HG02571 (cell line): ENCODE data around the gene DHRS12.

ENCODE experiments used
- ATAC-seq: cut with Tn5 transposase; IDR thresholded peaks from one replicate; pipeline ENCODE4 v1.9.1; 2021; ENCODE audit warnings: mild to moderate bottlenecking, moderate library complexity; ENCODE audit not compliant: unreplicated experiment

The DHRS12 gene

DNA sequence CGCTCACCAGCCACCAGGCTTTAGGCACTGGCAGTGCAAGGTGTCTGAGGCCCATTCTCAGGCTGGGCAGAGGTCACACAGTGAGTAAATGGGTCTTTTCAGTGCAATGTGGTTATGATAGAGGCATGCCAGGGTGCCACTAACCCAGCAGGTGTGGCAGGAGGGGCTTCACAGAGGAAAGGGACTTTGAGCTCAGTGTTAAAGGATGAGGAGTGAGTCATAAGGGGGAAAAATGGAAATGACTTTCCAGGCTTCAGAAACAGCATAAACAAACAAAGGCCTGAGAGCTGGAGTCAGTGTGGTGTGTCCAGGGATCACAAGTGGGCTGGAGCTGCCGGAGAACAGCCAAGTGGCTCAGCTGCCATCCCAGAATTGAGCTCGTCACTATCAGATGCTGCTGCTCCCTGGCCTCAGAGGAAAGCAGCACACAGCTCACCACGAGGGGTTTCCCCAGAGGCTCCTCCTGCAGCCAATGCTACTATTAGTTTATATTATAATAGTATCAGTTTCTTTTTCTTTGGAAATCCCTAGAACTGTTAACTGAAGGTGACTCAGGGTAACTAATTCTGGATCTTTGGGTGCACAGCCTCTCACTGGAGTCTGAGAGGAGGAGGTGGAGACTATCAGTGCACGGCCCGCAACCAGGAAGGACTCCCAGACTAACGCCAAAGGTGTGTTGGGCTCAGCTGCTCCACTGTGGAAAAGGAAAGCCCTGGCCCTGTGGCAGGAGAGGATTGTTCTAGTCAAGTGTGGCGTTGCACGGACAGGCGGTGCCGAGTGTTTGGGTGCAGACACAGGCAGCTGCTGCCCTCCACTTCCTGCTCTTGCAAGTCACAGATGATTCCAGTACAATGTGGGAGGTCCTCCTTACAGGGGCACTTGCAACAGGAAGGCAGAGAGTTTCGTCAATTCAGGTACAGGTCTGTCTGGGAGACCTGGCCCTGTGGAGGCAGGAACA lies 39.5 kb downstream of the DHRS12 start:
- ATAC-seq, result peak; percentile 89

DNA sequence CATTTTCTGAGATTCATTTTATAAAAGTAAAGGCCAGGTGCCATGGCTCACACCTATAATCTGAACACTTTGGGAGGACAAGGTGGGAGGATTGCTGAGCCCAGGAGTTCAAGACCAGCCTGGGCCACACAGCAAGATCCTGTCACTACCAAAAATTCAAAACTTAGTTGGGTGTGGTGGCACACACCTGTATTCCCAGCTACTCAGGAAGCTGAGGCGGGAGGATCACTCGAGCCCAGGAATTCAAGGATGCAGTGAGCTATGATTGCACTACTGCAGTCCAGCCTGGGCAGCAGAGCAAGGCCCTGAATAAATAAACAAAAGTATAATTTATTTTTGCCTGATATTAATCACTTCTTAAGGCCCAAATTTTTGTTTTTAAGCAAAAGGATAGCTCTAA lies 40.5 kb downstream of the DHRS12 start:
- no peak for ATAC-seq

DNA sequence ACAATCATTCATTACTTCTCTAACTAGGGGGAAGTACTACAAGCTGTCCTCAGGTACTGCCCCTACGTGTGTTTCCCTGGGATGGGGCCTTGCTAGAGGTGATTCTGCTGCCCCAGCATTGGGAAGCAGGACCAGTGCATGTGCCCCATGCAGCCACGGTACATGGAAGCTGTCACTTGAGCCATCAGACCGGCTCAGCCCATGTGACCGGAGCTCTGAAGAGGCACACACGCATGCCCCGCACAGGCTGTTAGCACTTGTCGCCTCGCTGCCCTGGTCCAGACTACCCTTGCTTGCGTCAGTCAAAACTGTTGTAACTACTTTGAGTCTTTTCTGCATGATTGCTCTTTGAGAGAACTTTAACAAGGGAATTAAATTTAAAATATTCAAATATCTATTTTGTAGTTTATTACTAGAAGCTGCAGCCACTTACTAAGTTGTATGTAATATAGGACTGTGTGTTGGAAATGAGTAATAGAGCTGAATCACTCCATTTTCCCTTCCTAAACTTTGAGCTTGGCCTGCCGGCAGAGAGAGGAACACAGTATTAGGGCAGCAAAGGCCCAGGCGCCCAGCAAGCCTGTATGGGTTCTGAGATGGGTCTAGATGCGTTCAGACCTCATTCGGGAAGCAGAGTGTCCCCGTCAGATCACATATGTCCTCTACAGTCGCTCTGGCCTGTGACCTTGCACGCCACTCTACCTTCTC lies 42.2 kb downstream of the DHRS12 start:
- no peak for ATAC-seq

DNA sequence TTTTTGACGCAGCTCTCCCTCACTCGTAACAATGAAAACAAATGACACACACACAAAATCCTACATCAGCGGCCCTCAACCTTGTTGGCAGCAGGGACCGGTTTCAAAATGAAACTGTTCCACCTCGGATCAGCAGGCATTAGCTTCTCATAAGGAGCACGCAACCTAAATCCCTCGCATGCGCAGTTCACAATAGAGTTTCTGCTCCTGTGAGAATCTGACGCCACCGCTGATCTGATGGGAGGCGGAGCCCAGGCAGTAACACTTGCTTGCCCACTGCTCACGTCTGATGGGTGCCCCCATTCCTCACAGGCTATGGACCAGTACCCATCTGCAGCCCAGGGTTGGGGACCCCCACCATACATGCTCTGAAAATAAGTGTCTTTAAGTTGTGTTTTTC lies 43.4 kb downstream of the DHRS12 start:
- no peak for ATAC-seq

DNA sequence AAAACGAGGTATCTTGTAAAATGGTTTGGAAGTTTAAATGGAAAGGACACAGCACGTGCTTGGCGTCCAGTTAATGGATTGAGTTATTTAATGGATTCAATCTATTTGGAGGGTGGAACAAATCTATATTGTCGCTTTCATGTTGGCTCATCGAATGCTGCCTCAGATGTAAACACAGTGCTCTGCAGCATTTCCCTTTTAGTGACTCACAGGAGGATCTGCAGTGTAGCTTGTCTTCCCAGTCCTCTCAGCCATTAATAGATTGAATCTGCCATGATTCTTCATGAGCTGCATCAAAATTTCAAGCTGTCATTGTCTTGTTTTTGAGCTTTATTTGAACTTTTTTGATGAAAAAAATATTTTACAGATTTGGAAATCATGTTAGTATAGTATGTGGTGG lies 44.7 kb downstream of the DHRS12 start:
- ATAC-seq, result no peak

DNA sequence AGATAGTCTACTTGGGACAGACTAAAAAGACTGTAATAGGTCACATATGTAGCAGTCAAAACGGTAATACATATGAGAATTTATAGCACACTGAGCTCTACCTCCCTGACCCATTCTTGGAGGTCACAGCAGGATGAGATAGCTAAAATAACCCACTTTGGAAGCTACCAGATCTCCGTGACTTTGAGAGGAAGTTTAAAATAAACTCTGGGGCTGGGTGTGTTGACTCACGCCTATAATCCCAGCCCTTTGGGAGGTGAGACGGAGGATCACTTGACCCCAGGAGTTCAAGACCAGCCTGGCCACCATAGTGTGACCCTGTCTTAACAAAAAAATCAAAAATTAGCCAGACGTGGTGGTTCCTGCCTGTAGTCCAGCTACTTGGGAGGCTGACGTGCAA lies 45.3 kb downstream of the DHRS12 start:
- no peak for ATAC-seq

DNA sequence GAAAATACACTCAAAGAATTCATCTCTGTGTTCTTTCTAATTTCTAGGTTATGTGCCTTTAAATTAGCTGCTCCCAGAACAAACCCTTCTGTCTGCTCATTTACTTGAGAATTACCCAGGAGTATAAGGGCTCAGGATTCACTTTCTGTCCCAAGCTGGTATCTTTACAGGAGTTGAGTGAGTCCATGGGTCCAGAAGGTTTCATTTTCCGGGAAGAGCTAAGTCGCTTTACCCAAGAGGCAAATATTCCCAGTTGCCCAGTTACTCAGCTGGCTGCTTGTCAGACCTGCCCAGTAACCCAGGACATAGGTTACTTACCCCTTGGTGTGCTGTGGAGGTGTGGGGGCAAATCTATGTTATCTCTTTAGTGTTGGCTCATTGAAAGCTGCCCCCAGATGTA lies 47.3 kb downstream of the DHRS12 start:
- ATAC-seq, result no peak

DNA sequence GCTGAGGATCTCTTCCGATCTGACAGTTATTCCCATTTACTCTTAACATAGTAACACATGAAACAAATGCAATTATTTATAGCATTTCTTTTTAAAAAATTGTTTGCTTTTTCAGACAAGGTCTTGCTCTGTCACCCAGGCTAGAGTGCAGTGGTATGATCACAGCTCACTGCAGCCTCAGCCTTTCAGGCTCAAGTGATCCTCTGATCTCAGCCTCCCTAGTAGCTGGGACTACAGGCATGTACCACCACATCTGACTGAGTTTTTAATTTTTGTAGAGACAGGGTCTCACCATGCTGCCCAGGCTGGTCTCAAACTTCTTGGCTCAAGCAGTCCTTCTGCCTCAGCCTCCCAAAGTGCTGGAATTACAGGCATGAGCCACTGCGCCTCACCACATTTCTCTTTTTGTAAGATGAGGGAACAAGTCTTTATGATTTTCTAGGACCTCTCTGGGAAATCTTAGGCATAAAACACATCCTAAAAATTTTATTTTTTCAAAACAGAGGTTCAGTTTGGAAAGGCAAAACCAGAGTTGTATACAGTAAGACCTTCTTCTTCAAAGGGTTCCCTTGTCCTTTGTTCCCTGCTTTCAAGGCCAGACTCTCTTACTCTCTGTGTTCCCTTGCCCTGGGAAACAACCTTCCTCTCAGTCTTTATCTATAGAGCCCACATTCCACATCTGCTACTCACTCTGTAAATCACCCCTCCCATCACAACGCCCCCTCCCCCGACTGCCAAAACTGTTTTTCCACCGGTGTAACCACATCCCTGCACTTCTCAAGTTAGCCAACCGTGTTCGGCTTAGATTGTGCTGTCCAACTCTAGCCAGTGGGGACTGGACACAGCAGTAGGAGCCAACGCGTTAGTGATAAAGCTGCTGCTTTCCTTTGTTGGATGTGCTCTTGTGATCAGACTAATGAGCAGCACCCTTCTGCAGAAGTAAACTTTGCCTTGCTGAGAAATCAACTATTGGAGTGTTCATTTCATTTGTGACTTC lies 56.2 kb downstream of the DHRS12 start:
- ATAC-seq, result no peak

DNA sequence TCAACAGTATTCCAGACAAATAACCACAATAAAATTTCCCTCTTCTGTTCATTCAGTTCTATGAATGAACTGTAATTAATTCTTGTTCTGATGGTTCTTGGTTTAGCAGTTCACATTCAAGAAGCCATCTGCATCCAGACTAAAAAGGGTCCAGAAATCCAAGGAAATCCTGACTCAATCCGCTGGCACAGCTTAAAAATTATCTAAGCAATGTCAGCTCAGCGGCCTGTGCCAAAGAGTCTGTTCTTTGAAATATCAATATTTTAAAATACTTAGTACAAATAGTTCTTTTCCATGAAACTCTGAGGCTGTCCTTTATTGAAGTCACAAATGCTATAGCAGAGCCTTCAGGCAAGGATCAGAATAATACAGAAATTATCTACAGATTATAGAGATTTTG lies 57.2 kb downstream of the DHRS12 start:
- no peak for ATAC-seq

DNA sequence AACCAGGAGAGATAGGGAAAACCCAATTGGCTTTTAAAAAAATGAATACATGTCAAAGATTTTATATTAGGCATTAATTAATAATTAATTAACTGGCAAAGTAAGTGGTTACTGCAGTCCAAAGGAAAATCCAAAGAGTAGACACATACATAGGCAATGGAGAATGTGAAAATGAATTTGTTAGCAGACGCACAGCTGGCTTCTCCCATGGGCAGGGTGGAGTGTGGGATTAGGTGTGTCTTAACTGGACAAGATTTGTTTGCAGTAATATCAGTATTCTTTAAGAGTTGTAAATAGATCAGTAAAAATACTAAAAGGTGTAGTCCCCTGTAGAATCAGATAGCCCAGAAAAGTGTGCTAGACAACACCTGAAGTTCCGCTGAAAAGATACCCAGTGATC lies 58.7 kb downstream of the DHRS12 start:
- no peak for ATAC-seq

DNA sequence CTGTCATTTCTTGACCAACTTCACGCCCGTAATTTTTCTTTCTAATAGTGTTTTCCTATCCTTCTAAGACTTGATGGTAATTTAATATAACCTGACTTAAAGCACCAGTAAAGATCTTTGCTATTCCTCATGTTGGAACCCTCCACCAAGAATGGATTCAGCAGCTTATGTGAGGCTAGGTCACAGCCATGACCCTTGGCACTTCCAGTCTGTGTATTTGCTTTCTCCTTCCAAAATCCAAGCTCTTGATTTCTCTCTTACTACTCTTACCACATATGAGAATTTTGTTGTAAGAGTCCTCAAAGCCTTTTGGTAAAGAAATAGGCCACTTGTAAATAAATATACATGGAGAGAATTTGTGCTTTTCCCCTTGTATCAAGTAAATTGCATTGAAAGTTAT lies 61.4 kb downstream of the DHRS12 start:
- ATAC-seq, result no peak

DNA sequence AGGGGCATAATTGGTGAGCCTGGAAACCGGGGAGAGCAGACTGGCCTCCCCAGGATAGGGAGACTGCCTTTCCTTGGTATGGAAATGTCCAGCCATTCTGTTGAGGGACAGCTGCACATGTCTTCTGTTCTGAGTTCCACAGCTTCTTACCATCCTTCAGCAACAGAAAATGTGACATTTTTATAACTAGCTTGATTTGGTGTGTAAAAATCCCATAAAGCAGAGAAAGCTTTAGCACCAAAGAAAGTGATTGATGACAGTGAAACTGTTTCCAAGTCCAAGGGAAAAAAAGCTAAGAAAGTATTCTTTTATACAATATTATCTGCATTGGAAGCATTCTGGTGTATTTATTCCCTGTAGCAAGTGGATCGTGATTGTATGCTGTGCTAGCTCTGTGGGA lies 61.9 kb downstream of the DHRS12 start:
- ATAC-seq, result no peak

DNA sequence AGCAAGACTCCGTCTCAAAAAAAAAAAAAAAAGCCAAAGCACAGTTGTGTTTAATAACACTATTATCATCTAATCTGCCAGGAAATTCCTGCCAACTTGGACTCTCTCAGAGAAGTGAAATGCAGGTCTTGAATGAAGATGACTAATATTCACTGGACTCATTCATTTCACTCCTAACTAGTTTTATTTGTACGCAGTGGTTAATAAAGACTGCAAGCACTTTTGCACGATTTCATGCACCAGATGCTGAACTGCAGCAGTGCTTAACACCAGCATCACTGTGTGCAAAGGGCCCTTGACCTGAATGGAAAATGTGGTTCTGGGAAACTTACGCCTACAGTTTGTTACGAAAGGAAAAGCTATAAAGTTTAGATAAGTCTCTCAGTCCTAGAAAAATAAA lies 63.3 kb downstream of the DHRS12 start:
- ATAC-seq, result no peak

DNA sequence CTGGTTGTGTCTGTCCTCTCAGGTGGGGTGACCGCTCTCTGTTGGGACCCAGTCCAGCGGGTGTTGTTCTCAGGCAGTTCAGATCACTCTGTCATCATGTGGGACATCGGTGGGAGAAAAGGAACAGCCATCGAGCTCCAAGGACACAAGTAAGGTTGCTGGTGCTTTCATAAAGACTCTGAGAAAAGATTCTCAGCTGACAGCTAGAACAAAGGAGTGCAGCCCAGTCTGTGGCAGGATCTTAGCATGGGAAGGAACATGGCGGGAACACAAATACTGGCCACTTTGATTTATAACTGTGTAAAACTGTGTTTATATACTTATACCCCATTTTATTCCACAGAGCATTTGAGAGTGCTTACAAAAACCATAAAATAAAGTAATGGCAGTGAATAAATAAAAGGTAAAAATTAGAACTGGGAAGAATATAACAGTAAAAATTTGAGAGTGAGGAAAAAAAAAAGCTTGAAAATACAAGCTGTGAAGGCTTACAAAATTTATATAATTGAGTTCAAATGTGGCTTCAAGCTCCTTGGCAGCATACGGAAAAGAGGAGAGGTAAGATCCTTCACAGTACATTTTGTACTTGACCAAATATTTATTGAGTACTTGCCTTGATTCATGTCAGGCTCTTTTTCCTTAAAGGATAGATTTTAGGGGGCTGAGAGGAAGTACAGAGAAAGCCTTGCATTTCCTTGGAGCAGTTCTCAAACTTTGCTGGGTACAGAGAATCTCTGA lies 64.8 kb downstream of the DHRS12 start:
- ATAC-seq, result no peak

DNA sequence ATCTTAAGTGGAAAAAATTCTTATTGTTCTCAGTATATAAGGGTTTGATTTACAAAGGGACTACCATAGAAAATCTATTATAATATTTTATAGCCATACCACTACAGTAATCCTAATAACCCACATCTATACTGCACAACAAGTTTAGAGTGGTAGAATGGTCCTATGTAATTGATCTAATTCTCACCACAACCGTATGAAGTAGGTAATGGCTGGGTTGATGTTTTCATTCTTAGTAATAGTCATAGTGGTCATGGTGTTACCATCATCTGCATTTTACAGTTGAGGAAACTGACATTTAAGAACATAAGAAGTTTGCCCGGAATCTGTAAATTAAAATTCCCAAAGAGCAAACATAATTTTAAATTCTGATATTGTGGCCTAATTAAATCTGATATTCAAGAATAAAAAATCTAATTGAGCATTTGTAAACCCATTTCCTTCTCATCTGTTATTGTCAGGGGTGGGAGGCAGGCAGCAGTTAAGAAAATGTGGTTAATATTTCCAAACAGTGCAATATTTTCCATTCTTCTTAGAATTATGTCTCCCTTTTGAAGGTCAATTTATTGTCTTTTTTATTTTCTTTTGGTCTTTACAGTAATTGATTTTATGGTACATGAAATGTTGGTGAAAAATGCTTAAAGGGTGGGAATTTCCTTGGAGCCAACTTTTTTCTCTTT lies 65.6 kb downstream of the DHRS12 start:
- ATAC-seq, result no peak

DNA sequence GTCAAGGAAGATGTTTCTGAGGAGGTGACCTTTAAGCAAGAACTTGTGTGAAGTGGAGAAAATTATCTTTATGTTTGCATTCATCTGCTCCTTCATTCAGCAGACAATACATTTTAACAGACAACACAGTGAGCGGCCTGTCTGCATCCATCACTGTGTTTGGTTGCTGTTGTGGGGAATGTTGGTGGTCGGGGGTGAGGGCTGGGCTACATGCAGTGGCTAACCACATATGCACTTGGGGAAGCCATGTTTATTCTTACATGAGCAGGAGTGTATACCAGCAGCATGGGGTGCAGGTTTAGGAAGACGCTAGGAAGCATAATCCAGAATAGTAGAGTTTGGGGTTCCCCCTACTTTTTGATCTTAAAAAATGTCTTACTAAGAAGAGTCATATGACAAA lies 66.4 kb downstream of the DHRS12 start:
- ATAC-seq, result no peak

DNA sequence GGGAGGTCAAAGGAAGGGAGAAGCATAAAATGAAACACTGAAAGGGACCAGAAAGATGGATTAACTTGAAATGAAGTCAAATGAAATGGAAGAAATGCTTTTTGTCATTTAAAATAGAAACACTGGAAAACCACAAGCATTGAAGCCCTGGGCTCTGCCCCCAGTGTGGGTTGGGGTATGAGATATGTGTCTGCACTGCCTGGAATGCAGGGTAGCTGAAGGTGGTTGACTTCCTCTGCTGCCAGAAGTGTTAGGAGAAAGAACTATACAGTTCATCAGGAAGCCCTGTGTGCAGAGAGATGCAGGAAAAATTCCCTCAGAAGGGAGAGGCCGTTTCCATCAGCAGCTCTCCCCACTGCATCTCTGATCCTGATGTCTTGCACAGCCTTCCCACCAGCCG lies 69.2 kb downstream of the DHRS12 start:
- ATAC-seq, result no peak

DNA sequence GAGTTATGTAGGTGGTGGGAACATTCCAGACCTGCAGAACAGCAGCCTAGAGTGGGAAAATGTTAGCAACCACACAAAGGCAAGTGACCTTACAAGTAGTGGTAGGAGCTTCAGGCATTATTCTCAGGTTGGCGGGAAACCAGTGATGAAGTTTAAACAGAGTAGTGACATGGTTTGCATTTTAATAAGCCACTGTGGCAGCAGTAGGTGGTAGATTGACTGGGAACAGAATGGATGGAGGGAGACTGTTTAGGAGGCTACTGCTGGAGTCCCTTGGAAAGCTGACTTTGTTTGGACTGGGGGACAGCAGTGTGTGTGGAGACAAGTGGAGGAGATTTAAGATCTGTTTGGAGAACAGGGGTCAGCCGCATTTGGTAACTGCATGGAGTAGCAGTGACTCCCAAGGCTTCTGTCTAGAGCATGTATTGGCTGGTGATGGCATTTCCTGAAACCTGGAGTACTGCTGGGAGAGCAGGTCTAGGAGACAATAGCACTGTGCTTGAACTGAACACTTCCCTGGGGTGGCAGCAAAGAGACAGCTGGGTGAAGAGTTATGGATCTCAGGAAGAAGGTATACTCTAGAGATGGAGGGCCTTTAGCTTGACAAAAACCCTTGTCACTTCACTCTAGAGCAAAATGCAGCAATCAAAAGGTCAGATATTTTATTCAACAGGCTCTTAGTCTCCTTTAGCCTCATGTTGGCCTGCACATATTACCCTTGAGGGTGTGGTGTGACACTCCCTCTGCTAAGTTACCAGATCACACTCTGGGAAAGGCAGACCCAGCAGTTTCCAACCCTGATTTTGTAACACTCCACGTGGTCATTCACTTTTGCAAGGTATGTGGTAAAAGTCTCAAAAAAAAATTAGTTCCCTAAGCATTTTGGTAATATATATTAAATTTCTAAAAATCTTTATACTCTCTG lies 70.3 kb downstream of the DHRS12 start:
- ATAC-seq, result no peak

DNA sequence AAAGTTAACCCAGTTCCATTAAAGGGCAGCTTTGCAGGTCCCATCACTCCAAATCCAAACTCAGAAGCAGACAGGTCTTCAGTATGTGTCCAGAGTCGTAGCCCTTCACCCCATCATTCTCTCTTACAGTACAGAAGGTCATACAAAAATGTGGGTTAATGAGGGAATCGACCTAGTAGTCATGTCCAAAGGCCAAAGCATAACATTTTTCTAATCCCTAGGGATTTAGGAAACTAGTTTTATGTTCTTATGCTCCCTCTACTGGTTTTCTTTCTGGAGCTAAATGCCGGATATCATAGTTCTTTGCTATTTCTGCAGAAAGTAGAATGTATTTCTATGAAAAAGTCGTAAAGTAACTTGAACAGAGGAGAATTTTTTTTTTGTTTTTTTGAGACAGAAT lies 72.2 kb downstream of the DHRS12 start:
- no peak for ATAC-seq
